RCC 7860 (cell line): ENCODE results near the gene IGIP.

Source experiments
- DNase-seq: peaks from one replicate; pipeline ENCODE4 v3.0.0-alpha.2; 2015; ENCODE audit warnings: low spot score
- FAIRE-seq: peaks from 2 replicates; lab custom pipeline; 2012; peaks lifted over from hg19 to GRCh38; lab: Jason Lieb, UNC

Gene IGIP

GRCh38 chr5:140111011-140111858 is 14.5 kb upstream of the IGIP start:
- FAIRE-seq = no peak

GRCh38 chr5:140111859-140112551 is 13.7 kb upstream of the IGIP start:
- no peak for FAIRE-seq
- no peak for DNase-seq

More at GRCh38 chr5:140111011-140111858, 14.5 kb upstream of the IGIP start:
- no peak for DNase-seq

GRCh38 chr5:140112685-140113179 is 13.0 kb upstream of the IGIP start:
- FAIRE-seq = no peak
- no peak for DNase-seq

- DNase-seq (no peak), FAIRE-seq (no peak)
These were observed 12.5 kb upstream of the IGIP start for GRCh38 chr5:140113180-140113698.

GRCh38 chr5:140113699-140114263 is 12.0 kb upstream of the IGIP start, which contains the start of gene PURA:
Gene PURA, plus strand, starts transcription at chr5:140114109. Its CDS starts 73 bp downstream, at chr5:140114182.
- DNase-seq = peak; percentile 90
- no peak for FAIRE-seq

- no peak for FAIRE-seq
- peak; percentile 33 for DNase-seq
These were observed 11.2 kb upstream of the IGIP start for GRCh38 chr5:140114341-140115185.

- DNase-seq = no peak
- no peak for FAIRE-seq
These were observed 10.6 kb upstream of the IGIP start for GRCh38 chr5:140115186-140115500.

GRCh38 chr5:140116716-140117115 is 9.0 kb upstream of the IGIP start:
- FAIRE-seq (no peak), DNase-seq (no peak)

GRCh38 chr5:140117523-140117922 is 8.2 kb upstream of the IGIP start:
- no peak for FAIRE-seq

GRCh38 chr5:140118302-140118936 is 7.3 kb upstream of the IGIP start:
- no peak for DNase-seq
- FAIRE-seq = no peak

More at GRCh38 chr5:140117523-140117922, 8.2 kb upstream of the IGIP start:
- DNase-seq = no peak

GRCh38 chr5:140126315-140127012 is 727 bp downstream of the IGIP start:
- no peak for DNase-seq
- FAIRE-seq = no peak

- DNase-seq (no peak), FAIRE-seq (no peak)
These were observed 2.6 kb downstream of the IGIP start for GRCh38 chr5:140128376-140128775.

GRCh38 chr5:140130949-140131733 is 5.4 kb downstream of the IGIP start:
- DNase-seq = no peak
- FAIRE-seq = no peak

- DNase-seq = peak; percentile 85
- FAIRE-seq = peak; percentile 96
These were observed 6.3 kb downstream of the IGIP start for GRCh38 chr5:140131967-140132409.

- no peak for FAIRE-seq
- DNase-seq = no peak
These were observed 7.9 kb downstream of the IGIP start for GRCh38 chr5:140133514-140134167.

- DNase-seq = no peak
- FAIRE-seq = no peak
These were observed 8.7 kb downstream of the IGIP start for GRCh38 chr5:140134277-140134935.

GRCh38 chr5:140135127-140135526 is 9.4 kb downstream of the IGIP start:
- FAIRE-seq = no peak
- no peak for DNase-seq
